ENCODE data around the gene LSS. TPM values are rescaled to one million over a fixed set of nuclear protein-coding genes. Genes with fewer than 3 reads are reported as not detected.
A peak's percentile ranks its signal among the peaks of the same experiment; 100 is the strongest.
"Not testable (repeated sequence)": the region's sequence is repeated elsewhere in the genome, so short reads cannot be mapped to it uniquely, and the experiment has no call there.

LSS gene
- total and polyA plus RNA-seq, 9 donors, result 27.0 to 47.4 (median 35.8) TPM

DNA sequence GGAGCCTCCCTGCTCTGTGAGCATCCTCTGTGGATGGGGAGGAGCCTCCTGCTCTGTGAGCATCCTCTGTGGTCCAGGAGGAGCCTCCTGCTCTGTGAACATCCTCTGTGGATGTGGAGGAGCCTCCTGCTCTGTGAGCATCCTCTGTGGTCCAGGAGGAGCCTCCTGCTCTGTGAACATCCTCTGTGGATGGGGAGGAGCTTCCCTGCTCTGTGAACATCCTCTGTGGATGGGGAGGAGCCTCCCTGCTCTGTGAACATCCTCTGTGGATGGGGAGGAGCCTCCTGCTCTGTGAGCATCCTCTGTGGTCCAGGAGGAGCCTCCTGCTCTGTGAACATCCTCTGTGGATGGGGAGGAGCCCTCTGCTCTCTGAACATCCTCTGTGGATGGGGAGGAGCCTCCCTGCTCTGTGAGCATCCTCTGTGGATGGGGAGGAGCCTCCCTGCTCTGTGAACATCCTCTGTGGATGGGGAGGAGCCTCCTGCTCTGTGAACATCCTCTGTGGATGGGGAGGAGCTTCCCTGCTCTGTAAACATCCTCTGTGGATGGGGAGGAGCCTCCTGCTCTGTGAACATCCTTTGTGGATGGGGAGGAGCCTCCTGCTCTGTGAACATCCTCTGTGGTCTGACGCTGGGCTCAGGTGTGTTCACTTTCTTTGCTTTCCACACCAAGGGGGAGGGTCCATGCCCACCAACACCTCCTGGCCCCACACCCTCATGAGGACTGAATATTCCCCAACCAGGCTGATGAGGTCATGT, 58.0 kb downstream of the LSS start:
- H3K4me3 ChIP-seq (ENCODE audit: low read length); H3K27me3 ChIP-seq (ENCODE audit: control insufficient read depth, insufficient read depth, low read length); H3K9me3 ChIP-seq (replicated peaks; ENCODE audit: control insufficient read depth, low read depth, low read length); DNase-seq; H3K27ac ChIP-seq (ENCODE audit: low read length); H3K36me3 ChIP-seq (ENCODE audit: control insufficient read depth, insufficient read depth, low read length); H3K4me1 ChIP-seq (ENCODE audit: control insufficient read depth, insufficient read depth, low read length): not testable (repeated sequence)
- 60% methylated on average over 1 of the region's 1 CpG for WGBS (ENCODE audit: insufficient coverage)

DNA sequence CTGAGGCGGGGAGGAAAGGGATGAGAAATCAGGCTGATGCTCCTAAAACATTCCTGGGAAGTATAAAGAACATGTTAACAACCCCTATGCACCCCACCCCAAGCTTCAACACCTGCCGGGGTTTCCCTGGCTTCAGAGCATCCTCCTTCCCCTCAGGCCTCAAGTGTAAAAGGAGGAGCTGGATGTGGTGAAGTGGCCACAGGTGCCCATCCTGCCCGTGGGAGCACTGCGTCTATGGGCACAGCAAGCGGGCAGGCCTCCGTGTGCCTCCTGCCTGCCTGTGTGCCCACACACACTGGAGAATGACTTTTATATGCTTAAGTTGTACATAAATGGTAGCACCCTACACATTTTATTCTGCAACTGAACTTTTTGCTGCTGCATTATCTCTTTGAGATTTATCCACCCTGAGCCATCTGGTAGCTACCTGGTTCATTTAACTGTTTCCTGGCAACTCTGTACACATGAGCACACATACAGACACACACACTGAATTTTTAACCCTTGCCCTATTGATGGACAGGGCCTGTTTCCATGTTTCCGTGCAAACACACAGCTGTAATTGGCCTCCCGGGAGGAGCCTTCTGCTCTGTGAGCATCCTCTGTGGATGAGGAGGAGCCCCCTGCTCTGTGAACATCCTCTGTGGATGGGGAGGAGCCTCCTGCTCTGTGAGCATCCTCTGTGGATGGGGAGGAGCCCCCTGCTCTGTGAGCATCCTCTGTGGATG, 59.8 kb downstream of the LSS start:
- Histone ChIP-seq H3K9me3 (replicated peaks; ENCODE audit: control insufficient read depth, low read depth, low read length) (no peaks in the 10 kb centered on the region), H3K27me3 (ENCODE audit: control insufficient read depth, insufficient read depth, low read length) (no peaks in the 10 kb centered on the region), H3K4me1 (ENCODE audit: control insufficient read depth, insufficient read depth, low read length) (no peaks in the 10 kb centered on the region), H3K36me3 (ENCODE audit: control insufficient read depth, insufficient read depth, low read length) (peaks cover 2% of the 10 kb centered on the region), H3K4me3 (ENCODE audit: low read length) (no peak overlapping the region), H3K27ac (ENCODE audit: low read length) (no peak overlapping the region)
- DNase-seq, result no peak
- 20% methylated on average over 1 of the region's 8 CpGs for WGBS (ENCODE audit: insufficient coverage)

DNA sequence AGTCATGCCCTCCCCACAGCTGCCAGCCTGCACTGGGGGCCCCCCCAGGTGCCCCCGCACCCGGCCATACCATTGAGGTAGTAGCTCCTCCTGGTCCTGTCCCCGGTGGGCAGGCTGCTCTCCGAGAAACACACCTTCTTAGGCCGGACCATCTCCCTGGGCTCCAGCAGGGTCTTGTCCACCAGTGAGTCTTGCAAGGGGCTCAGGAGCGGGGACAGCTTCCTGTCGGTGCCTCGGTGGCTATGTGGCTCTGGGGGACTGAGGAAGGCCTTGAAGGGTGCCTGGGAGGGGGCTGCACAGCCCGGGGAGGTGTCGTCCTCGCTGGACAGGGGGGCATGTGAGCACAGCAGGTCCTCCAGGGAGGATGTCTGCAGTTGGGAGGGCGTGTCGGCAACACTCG, 60.3 kb downstream of the LSS start:
- H3K36me3 ChIP-seq (ENCODE audit: control insufficient read depth, insufficient read depth, low read length), result peaks cover 2% of the 10 kb centered on the region
- H3K4me3 ChIP-seq (ENCODE audit: low read length), result no peak overlapping the region
- H3K27ac ChIP-seq (ENCODE audit: low read length), result no peak overlapping the region
- no peaks in the 10 kb centered on the region for H3K4me1 ChIP-seq (ENCODE audit: control insufficient read depth, insufficient read depth, low read length)
- no peaks in the 10 kb centered on the region for H3K27me3 ChIP-seq (ENCODE audit: control insufficient read depth, insufficient read depth, low read length)
- H3K9me3 ChIP-seq (replicated peaks; ENCODE audit: control insufficient read depth, low read depth, low read length), result no peaks in the 10 kb centered on the region
- 79% methylated on average over 9 of the region's 14 CpGs for WGBS (ENCODE audit: insufficient coverage)
- DNase-seq, result no peak

- no peak for DNase-seq
- Histone ChIP-seq H3K27me3 (ENCODE audit: control insufficient read depth, insufficient read depth, low read length) (peaks cover 15% of the 10 kb centered on the region), H3K36me3 (ENCODE audit: control insufficient read depth, insufficient read depth, low read length) (peaks cover 2% of the 10 kb centered on the region), H3K27ac (ENCODE audit: low read length) (no peak overlapping the region), H3K4me3 (ENCODE audit: low read length) (no peak overlapping the region), H3K9me3 (replicated peaks; ENCODE audit: control insufficient read depth, low read depth, low read length) (no peaks in the 10 kb centered on the region), H3K4me1 (ENCODE audit: control insufficient read depth, insufficient read depth, low read length) (peaks cover 2% of the 10 kb centered on the region)
Observed at GRCh38 chr21:46165098-46165497, 63.5 kb downstream of the LSS start.

GRCh38 chr21:46163380-46163779, 65.2 kb downstream of the LSS start:
- peaks cover 15% of the 10 kb centered on the region for H3K27me3 ChIP-seq (ENCODE audit: control insufficient read depth, insufficient read depth, low read length)
- WGBS (ENCODE audit: insufficient coverage), result 39% methylated on average over 2 of the region's 4 CpGs
- no peaks in the 10 kb centered on the region for H3K9me3 ChIP-seq (replicated peaks; ENCODE audit: control insufficient read depth, low read depth, low read length)
- H3K36me3 ChIP-seq (ENCODE audit: control insufficient read depth, insufficient read depth, low read length), result peaks cover 5% of the 10 kb centered on the region
- no peak overlapping the region for H3K27ac ChIP-seq (ENCODE audit: low read length)
- peaks cover 2% of the 10 kb centered on the region for H3K4me1 ChIP-seq (ENCODE audit: control insufficient read depth, insufficient read depth, low read length)
- DNase-seq, result no peak
- no peak overlapping the region for H3K4me3 ChIP-seq (ENCODE audit: low read length)

DNA sequence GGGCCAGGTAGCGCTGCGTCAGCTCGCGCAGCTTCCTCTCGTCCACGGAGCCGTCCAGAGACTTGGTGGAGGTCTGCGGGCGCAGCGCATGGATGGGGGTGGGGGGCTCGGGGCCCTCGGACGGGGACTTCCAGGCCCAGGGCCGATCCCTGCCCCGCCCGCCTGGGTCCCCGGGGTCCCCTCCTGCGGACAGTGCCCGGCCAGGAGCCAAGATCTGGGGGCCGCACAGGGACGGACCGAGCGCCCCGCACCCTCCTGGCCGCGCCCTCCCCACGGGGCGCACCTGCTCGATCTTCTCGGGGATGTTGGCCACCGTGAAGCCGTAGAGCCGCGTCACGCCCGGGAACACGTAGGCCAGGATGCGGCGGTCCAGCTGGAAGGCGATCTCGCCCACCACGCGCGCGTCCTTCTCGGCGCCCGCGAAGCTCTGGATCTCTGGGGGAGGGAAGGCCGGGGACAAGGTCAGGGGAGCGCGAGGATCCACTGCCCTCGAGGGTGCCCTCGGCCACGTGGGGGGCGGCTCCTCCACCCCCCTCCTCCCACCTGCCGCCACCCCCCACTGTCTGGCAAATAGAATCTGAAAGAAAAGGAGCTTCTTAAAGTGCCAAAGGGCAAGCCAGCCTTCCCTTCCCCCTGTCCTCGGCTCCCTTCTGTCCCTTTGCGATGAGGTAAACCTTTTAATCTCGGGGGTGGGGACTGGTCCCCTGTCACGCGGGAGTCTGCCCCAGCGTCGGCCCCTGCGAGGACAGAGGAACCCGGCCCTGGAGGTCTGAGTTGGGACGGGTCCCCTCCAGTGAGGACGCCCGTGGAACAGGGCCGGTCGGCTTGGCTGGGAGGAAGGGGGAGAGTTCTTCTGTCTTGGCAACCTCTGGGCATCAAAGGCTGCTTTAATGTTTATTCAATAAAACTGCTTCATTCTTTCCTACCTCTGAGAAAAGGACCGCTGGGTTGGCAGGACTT, 66.7 kb downstream of the LSS start:
- Histone ChIP-seq H3K27me3 (ENCODE audit: control insufficient read depth, insufficient read depth, low read length) (peaks cover 15% of the 10 kb centered on the region), H3K9me3 (replicated peaks; ENCODE audit: control insufficient read depth, low read depth, low read length) (no peaks in the 10 kb centered on the region), H3K4me3 (ENCODE audit: low read length) (no peak overlapping the region), H3K36me3 (ENCODE audit: control insufficient read depth, insufficient read depth, low read length) (peaks cover 3% of the 10 kb centered on the region), H3K27ac (ENCODE audit: low read length) (no peak overlapping the region), H3K4me1 (ENCODE audit: control insufficient read depth, insufficient read depth, low read length) (peaks cover 2% of the 10 kb centered on the region)
- peak; percentile 44 for DNase-seq
- 68% methylated on average over 46 of the region's 72 CpGs for WGBS (ENCODE audit: insufficient coverage)

GRCh38 chr21:46160907-46161632, 67.5 kb downstream of the LSS start:
- Histone ChIP-seq H3K4me1 (ENCODE audit: control insufficient read depth, insufficient read depth, low read length) (peaks cover 2% of the 10 kb centered on the region), H3K27me3 (ENCODE audit: control insufficient read depth, insufficient read depth, low read length) (peaks cover 15% of the 10 kb centered on the region), H3K27ac (ENCODE audit: low read length) (no peak overlapping the region), H3K4me3 (ENCODE audit: low read length) (no peak overlapping the region), H3K9me3 (replicated peaks; ENCODE audit: control insufficient read depth, low read depth, low read length) (no peaks in the 10 kb centered on the region), H3K36me3 (ENCODE audit: control insufficient read depth, insufficient read depth, low read length) (peaks cover 3% of the 10 kb centered on the region)
- WGBS (ENCODE audit: insufficient coverage), result 64% methylated on average over 54 of the region's 72 CpGs
- DNase-seq, result no peak

- Histone ChIP-seq H3K4me3 (ENCODE audit: low read length) (no peak overlapping the region), H3K4me1 (ENCODE audit: control insufficient read depth, insufficient read depth, low read length) (peaks cover 2% of the 10 kb centered on the region), H3K27me3 (ENCODE audit: control insufficient read depth, insufficient read depth, low read length) (peaks cover 15% of the 10 kb centered on the region), H3K36me3 (ENCODE audit: control insufficient read depth, insufficient read depth, low read length) (peaks cover 3% of the 10 kb centered on the region), H3K27ac (ENCODE audit: low read length) (no peak overlapping the region), H3K9me3 (replicated peaks; ENCODE audit: control insufficient read depth, low read depth, low read length) (no peaks in the 10 kb centered on the region)
- 96% methylated on average over 18 of the region's 22 CpGs for WGBS (ENCODE audit: insufficient coverage)
- DNase-seq, result no peak
Observed at GRCh38 chr21:46160657-46160906, 68.0 kb downstream of the LSS start.

- WGBS (ENCODE audit: insufficient coverage), result 89% methylated on average over 23 of the region's 32 CpGs
Observed at GRCh38 chr21:46159841-46160656, 68.5 kb downstream of the LSS start.

More at GRCh38 chr21:46159841-46160656, 68.5 kb downstream of the LSS start:
- no peak for DNase-seq
- no peaks in the 10 kb centered on the region for H3K9me3 ChIP-seq (replicated peaks; ENCODE audit: control insufficient read depth, low read depth, low read length)
- no peak overlapping the region for H3K27ac ChIP-seq (ENCODE audit: low read length)
- H3K27me3 ChIP-seq (ENCODE audit: control insufficient read depth, insufficient read depth, low read length), result peaks cover 15% of the 10 kb centered on the region
- H3K36me3 ChIP-seq (ENCODE audit: control insufficient read depth, insufficient read depth, low read length), result peaks cover 3% of the 10 kb centered on the region
- H3K4me3 ChIP-seq (ENCODE audit: low read length), result no peak overlapping the region
- H3K4me1 ChIP-seq (ENCODE audit: control insufficient read depth, insufficient read depth, low read length), result peaks cover 2% of the 10 kb centered on the region

All from muscle of leg (tissue), 11 donors.